ENCODE data around the gene ZNF155.

- TF ChIP-seq CTCF (IDR thresholded peaks at IDR 0.05; ENCODE audit: poor library complexity, severe bottlenecking) (no peak), SMC3 (conservative IDR thresholded peaks at IDR 0.05; ENCODE audit: poor library complexity) (no peak), POLR2AphosphoS5 (IDR thresholded peaks at IDR 0.05) (no peak), TAF1 (IDR thresholded peaks at IDR 0.05; ENCODE audit: low read depth) (no peak)
Measured at GRCh38 chr19:43960411-43960810, 23.6 kb upstream of the ZNF155 start.
